Ishikawa (cell line): ENCODE measurements around the gene RPTOR.

Experiments used
- CEBPB ChIP-seq: IDR thresholded peaks from 2 replicates; pipeline ENCODE4 v1.6.1; 2012
- CREB1 ChIP-seq: IDR thresholded peaks from 2 replicates; pipeline ENCODE4 v1.6.1; 2012; ENCODE audit warnings: low read depth
- EP300 ChIP-seq: IDR thresholded peaks from 2 replicates; pipeline ENCODE4 v1.6.1; 2012; ENCODE audit warnings: borderline replicate concordance
- FOXM1 ChIP-seq: IDR thresholded peaks from 2 replicates; pipeline ENCODE4 v1.6.1; 2012; ENCODE audit warnings: low read depth, borderline replicate concordance
- NFIC ChIP-seq: IDR thresholded peaks from 2 replicates; pipeline ENCODE4 v1.6.1; 2012
- RAD21 ChIP-seq: IDR thresholded peaks from 2 replicates; pipeline ENCODE4 v1.6.1; 2012; ENCODE audit warnings: low read depth
- REST ChIP-seq: IDR thresholded peaks from 2 replicates; pipeline ENCODE4 v1.6.1; 2012; ENCODE audit warnings: low read depth, mild to moderate bottlenecking
- TAF1 ChIP-seq: IDR thresholded peaks from 2 replicates; pipeline ENCODE4 v1.6.1; 2012; ENCODE audit warnings: low read depth, mild to moderate bottlenecking
- TCF12 ChIP-seq: IDR thresholded peaks from 2 replicates; pipeline ENCODE4 v1.6.1; 2012; ENCODE audit warnings: low read depth
- TEAD4 ChIP-seq: IDR thresholded peaks from 2 replicates; pipeline ENCODE4 v1.6.1; 2012
- USF1 ChIP-seq: IDR thresholded peaks from 2 replicates; pipeline ENCODE4 v1.6.1; 2012
- YY1 ChIP-seq: IDR thresholded peaks from 2 replicates; pipeline ENCODE4 v1.6.1; 2012; ENCODE audit warnings: low read depth
- ZBTB7A ChIP-seq: IDR thresholded peaks from 2 replicates; pipeline ENCODE4 v1.6.1; 2012; ENCODE audit warnings: low read depth
- TF ChIP-seq, protein P1 (sequence below): IDR thresholded peaks from 2 replicates; pipeline ENCODE4 v1.6.1; 2012

RPTOR gene

GRCh38 chr17:80873307-80873951 is 328.8 kb downstream of the RPTOR start:
- no peak for TF ChIP-seq RAD21
- no peak for TF ChIP-seq YY1
- no peak for TF ChIP-seq EP300
- no peak for TF ChIP-seq TEAD4
- TF ChIP-seq NFIC, result no peak
- TF ChIP-seq CEBPB, result no peak
- no peak for TF ChIP-seq USF1
- no peak for TF ChIP-seq ZBTB7A
- no peak for TF ChIP-seq TCF12
- no peak for TF ChIP-seq FOXM1
- TF ChIP-seq, protein P1, sequence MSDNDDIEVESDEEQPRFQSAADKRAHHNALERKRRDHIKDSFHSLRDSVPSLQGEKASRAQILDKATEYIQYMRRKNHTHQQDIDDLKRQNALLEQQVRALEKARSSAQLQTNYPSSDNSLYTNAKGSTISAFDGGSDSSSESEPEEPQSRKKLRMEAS, result no peak
- no peak for TF ChIP-seq REST
- TF ChIP-seq TAF1, result no peak

GRCh38 chr17:80874866-80875445 is 330.3 kb downstream of the RPTOR start:
- TF ChIP-seq EP300 (no peak), TCF12 (no peak), FOXM1 (no peak), REST (no peak), CREB1 (no peak), YY1 (no peak), TAF1 (no peak), CEBPB (no peak), NFIC (no peak), USF1 (no peak)

GRCh38 chr17:80876950-80877728 is 332.5 kb downstream of the RPTOR start:
- TF ChIP-seq, protein P1, result no peak
- TF ChIP-seq ZBTB7A, result no peak
- no peak for TF ChIP-seq REST
- TF ChIP-seq YY1, result no peak
- TF ChIP-seq TAF1, result no peak
- TF ChIP-seq USF1, result no peak
- no peak for TF ChIP-seq FOXM1
- TF ChIP-seq TCF12, result no peak
- no peak for TF ChIP-seq CREB1
- TF ChIP-seq RAD21, result no peak
- TF ChIP-seq EP300, result no peak
- TF ChIP-seq CEBPB, result no peak
- TF ChIP-seq NFIC, result no peak
